Activated T-cell treated with anti-CD3 and anti-CD28 coated beads for 48 hours (primary cell): ENCODE results near the gene GRIP1.

Source experiments
- DNase-seq: peaks from one replicate; pipeline ENCODE4 v3.0.0-alpha.2; 2020; ENCODE audit warnings: low read depth

The GRIP1 gene

GRCh38 chr12:66387117-66387516 lies 291.8 kb downstream of the GRIP1 start:
- DNase-seq = no peak

DNA sequence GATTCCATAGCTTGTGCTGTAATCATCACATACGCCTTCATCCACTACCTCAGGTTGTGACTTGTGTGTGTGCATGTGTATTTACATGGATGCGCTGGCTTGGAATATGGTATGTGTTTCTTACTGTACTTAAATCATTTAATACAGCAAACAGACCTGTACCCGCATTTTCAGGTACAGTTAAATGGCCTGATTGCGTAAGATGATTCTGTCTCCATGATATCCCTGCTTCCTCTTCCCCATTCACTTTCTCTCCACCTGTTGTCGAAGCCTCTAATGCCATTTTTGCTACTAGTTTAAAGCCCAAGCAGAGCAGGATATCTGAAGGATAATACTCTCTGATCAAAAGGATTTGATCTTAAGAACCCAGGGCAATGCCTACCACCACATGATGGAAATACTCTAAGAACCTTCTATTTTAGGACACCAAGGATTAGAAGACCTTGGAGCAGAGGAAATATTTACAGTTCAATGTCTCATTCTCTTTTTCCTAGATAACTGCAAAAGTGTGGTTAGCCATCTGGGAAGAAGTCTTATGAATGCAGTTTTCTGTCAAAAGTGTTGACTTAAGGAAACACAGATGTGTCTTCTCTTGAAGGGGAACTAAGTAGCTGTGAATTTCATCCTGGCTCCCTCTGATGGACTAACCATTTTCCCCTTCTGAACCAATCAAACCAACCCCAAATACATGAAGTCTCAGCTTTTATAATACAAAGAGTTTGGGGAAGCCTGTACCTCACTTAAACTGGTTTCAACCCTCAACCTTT lies 297.9 kb downstream of the GRIP1 start:
- no peak for DNase-seq

DNA sequence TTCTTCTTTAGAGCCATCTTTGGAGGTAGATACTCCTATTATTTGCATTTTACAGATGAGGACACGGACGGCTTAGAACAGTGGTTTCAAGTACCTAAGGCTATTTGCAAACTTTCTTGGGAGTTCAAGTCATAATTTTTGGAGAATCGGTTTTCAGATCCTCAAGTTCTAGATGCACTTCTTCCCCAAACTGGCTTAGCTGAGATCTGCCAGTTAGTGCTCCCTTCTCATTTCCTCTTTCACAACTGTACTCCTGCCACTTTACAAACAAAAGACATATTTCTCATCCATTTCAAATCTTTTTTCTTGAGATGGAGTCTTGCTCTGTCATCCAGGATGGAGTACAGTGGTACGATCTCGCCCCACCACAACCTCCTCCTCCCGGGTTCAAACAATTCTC lies 299.3 kb downstream of the GRIP1 start:
- DNase-seq = no peak

GRCh38 chr12:66375560-66375959 lies 303.3 kb downstream of the GRIP1 start:
- no peak for DNase-seq

- no peak for DNase-seq
These were observed 306.9 kb downstream of the GRIP1 start for GRCh38 chr12:66371982-66372381.

DNA sequence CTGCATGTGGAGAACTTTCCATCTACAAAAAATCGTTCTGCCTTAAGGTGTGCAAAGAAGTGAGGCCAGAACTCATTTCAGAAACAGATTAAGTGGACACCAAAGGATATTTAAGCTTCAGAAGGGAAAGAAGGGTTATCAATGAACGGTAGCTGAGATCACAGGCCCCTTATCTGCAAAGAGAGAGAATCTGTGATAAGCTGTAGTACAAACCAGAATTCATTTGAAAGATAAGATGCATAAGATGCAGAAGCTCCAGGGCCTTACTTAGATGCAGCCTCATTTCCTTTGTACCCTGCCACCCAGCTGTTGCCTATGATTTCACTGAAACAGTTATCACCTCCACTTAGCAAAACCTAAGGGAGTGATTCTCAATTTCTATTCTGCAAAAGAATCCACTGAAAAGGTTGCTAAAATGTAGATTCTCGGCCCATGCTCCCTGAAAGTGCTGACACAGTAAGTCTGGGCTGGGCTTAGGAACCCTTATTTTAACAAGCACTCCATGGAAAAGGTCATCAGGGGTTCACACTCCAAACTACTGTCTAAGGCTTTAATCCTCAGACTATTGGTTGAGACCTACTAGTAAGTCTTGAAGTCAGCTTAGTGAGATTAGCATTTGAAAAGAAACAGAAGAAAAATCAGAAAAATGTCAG lies 311.7 kb downstream of the GRIP1 start:
- DNase-seq = no peak

GRCh38 chr12:66365718-66366490 lies 313.0 kb downstream of the GRIP1 start:
- no peak for DNase-seq

DNA sequence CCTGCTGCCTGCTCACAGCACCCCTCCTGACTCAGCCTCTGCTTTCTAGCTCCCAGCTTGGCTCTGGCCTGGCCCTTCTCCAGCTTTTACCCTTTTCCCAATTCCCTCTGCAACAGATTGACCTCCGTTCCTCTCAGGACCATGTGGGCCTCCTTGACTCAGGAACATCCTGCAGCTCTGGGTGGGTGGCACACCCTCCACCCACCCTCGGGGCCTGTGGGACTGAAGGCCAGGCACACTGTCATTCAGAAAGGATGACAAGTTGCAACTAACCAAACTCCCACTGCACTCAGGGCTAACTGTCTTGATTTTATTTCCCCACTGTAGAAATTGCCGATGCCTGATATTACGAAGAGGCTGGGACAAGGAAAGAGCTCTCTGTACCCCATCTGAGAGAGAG lies 317.2 kb downstream of the GRIP1 start:
- DNase-seq = no peak

GRCh38 chr12:66359300-66359699 lies 319.6 kb downstream of the GRIP1 start:
- DNase-seq = no peak

DNA sequence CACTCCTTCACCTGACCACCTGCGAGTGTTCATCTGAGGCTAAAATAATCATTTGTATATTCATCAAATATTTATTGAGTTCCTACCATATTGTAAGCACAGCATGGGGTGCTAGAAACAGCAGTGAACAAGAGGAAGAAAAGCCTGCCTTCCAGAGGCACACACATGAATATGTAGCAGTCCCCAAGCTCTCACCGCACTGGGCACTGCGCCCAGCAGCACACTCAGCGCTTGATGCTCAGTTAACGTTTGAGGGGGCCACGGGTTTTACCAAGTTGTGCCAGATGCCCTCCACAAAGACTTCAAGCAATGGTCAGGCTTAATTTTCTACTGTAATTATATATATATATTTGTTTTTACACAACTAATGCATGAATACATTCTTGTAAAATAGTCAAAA lies 324.6 kb downstream of the GRIP1 start:
- no peak for DNase-seq

- DNase-seq = no peak
These were observed 326.0 kb downstream of the GRIP1 start for GRCh38 chr12:66352899-66353298.

DNA sequence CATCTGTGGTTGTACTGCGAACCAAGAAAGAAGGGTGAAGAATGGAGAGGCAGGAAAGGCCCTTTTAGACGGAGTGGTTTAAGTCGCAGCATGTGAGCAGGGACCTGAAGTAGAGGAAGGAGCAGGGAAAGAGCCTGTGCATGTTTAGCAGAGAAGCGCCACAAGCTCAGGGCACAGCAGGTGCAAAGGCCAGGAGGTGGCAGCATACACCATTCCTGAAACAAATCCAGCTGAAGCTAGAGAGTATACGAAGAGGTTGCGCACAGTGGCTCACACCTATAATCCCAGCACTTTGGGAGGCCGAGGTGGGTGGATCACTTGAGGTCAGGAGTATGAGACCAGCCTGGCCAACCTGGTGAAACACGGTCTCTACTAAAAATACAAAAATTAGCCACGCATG lies 326.7 kb downstream of the GRIP1 start:
- no peak for DNase-seq

- no peak for DNase-seq
These were observed 327.6 kb downstream of the GRIP1 start for GRCh38 chr12:66351301-66351700.

- DNase-seq = no peak
These were observed 332.9 kb downstream of the GRIP1 start for GRCh38 chr12:66345956-66346355.

DNA sequence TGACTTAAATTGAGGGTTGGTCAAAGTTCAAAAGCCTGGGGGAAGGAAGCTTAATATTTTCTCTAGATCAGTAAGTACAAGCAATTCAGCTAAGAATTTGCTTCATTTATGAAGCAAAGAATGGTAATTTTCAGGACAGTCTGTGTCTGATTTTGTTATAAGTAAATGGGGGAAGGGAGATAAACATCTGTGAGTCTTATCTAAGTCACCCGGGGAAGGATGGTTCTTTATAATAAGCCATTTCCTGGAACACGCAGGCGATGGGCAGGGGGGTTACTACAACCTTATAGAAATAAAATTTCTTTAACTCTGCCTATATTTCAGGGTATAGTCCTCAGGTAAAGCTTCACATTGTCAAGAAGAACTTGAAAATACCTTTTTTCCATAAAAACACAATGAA lies 333.7 kb downstream of the GRIP1 start:
- DNase-seq = no peak

- DNase-seq = no peak
These were observed 337.8 kb downstream of the GRIP1 start for GRCh38 chr12:66341126-66341525.

- DNase-seq = no peak
These were observed 338.7 kb downstream of the GRIP1 start for GRCh38 chr12:66340131-66340530.

DNA sequence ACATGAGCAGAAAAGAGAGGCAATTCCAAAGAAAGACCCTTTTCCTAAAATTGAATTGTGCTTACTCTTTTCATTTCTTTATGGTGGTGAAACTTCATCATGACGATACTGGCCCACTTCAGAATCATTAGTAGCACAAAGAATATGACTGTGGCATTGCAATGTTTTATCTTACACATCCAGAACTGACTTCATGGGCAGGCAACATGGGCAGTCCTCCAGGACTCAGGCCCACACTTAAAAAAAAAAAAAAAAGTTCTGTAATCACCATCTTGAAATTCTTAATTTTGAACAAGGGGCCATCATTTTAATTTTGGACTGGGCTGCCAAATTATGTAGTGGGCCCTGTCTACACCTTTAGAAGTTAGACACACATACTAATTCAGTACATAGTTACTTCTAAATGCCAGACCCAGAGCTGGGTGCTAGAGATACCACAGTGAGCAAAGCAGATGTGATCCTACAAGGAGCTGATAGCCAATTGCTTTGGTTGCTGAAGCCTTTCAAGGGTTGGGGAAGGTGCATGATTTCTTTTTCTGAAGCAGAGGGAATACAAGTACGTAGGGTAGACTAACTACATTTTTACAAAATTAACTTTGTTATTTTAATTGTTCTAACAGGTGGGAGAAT lies 341.4 kb downstream of the GRIP1 start:
- DNase-seq = no peak

DNA sequence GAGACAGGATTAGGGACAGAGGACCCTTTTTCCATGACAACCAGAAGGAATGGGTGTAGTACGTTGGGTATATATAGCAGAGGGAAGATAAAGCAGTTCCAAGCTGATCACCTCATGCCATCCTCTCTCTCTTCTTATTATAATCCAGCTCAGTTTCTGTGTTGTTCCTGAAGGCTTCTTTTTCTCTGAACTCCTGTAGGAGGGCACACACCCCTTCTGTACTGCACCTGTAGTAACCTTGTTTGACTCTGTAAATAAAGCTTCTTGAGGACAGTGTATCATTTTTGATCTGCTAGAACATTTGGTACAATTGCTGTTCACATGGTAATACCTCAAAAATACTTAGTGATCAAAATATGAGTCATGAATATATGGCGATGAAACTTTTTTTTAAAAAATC lies 343.1 kb downstream of the GRIP1 start:
- no peak for DNase-seq

DNA sequence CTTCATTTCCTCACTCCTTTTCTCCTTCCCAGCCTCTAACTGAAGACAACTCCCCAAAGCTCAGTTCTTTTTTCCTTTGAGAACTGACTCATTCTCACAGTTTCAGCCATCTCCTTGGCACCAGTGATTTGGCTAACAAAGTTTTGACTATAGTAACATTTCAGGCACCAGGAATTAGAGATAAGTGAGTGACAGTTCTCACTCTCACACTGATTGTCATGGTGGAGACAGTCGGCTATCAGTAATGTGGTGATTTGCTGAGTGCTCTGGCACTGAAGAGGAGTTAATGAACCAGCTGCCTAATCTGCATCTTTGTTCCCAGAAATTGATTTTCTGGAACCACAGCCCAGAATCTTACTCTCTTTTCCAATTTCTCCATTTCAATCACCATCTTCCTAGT lies 347.1 kb downstream of the GRIP1 start:
- DNase-seq = no peak

DNA sequence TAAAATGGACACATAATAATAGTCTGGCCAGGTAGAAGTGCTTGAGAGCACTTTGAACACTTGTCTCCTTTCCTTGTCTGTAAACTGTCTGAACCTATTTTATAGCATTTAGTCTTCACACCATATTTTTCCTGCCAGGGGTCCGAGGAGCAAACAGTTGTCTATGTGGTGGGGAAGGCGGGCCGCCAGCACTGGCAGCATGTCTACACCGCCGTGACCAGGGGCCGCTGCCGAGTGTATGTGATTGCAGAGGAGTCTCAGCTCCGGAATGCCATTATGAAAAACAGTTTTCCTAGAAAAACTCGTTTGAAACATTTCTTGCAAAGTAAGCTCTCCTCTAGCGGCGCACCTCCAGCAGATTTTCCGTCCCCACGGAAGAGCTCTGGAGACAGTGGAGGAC lies 347.9 kb downstream of the GRIP1 start:
- DNase-seq = no peak

GRCh38 chr12:66329941-66330340 lies 348.9 kb downstream of the GRIP1 start:
- no peak for DNase-seq

DNA sequence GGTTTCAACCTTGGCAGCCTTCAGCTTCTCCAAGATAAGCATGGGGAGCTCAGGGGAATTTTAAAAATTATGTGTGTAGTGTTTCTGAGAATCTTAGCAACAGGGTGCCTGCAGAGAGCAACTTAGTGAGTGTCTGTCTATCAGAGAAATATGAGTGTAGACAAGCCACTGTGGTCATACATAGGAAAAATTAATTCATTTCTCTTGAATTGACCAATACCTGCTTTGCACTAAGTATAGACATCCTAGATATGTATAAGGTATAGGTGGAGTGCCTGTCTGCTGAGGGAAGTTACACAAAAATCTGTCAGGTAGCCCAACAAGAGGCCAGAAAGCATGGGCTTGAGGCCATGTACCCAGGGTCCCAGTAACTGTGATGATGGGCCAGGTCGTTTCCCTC lies 355.9 kb downstream of the GRIP1 start:
- no peak for DNase-seq
